HG02973 (cell line): Measurements from ENCODE around the gene LAX1.
"Not testable (repeated sequence)": the region's sequence is repeated elsewhere in the genome, so short reads cannot be mapped to it uniquely, and the experiment has no call there.

Experiments
- ATAC-seq: cut with Tn5 transposase; IDR thresholded peaks from one replicate; pipeline ENCODE4 v1.9.1; 2021; ENCODE audit warnings: moderate library complexity; ENCODE audit not compliant: unreplicated experiment

LAX1 gene

GRCh38 chr1:203768256-203768655 lies 3.3 kb downstream of the LAX1 start:
- ATAC-seq = no peak

DNA sequence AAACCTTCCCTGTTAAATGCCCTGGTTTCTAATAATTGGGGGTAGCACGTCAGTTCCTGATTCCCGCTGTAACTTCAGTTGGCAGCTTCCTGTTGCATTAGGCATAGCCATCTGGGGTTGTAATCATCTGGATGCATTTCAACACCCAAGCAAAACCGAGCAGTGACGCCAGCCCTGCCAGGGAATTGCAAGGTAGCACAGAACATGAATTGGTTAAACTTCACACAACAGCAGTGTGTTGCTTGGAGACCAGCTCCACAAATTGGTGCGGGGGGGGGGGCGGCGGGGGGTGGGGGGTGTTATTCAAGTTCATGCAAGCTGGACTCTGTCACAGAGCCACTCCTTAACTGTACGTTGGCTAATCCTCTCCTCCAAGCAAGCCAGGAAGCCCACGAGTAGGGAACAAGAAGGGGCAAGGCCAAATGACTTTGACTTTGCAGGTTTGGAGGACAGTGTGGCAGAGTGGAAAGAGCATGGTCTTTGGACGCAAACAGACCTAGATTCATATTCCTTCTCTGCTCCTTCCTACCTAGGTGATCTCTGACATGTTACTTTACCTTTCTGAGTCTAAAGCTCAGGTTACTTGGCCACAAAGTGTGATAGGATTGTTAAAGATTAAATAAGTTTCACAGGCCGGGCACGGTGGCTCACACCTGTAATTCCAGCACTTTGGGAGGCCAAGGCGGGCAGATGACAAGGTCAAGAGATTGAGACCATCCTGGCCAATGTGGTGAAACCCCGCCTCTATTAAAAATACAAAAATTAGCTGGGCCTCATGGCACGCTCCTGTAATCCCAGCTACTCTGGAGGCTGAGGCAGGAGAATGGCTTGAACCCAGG lies 4.7 kb downstream of the LAX1 start:
- no peak for ATAC-seq

DNA sequence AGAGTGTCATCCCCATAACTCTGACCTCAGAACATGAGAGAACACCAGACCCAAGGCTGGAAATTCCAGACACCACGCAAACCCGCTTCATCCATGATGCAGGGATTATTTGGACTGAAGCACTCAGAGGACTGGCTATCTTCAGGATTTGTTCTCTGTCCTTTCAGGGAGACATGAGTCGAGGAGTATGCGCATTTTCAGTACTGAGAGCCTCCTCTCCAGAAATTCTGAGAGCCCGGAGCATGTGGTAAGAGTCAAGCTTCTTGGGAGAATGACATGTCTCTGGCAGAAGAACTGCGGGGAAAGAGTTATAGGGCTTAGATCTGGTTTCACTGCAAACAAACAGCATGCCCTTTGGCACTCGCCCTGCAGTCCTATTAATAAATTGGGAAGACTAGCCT lies 6.9 kb downstream of the LAX1 start:
- no peak for ATAC-seq

GRCh38 chr1:203772836-203773235 lies 7.9 kb downstream of the LAX1 start:
- ATAC-seq = no peak

GRCh38 chr1:203776636-203777035 lies 11.7 kb downstream of the LAX1 start:
- ATAC-seq = no peak

DNA sequence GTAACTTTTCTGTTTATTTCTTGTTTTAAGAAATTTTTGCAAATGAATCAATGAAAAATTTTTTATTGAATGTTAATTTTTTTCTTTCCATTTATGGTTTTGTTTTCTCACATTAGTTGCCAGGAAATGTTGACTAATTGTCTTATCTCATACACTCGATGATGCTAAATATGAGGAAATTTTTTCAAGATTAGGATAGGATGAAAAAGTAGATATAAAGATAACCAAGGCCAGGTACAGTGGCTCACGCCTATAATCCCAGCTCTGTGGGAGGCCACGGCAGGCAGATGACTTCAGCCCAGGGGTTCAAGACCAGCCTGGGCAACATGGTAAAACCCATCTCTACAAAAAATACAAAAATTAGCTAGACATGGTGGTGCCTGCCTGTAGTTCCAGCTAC lies 12.6 kb downstream of the LAX1 start:
- no peak for ATAC-seq

DNA sequence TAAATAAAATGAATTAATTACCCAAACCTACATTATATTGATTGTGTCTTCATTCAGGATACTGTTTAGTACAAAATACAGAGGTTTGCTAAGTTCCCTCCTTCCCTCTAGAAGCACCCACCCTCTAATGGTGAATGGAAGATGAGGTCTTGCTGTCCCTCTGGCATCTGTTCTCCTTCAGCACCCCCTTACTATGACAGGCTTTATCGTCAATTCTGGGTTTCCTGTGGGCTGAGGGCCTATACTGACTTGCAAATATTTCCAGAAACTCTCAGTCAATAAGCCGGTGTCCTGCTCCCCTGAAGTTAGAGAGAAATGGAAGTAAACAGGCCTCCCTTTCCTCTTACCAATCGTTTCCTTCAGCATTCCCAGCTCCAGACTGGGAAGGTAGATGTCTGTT lies 13.2 kb downstream of the LAX1 start:
- no peak for ATAC-seq

GRCh38 chr1:203778789-203779188 lies 13.8 kb downstream of the LAX1 start:
- no peak for ATAC-seq

GRCh38 chr1:203781962-203782361 lies 17.0 kb downstream of the LAX1 start:
- ATAC-seq = no peak

DNA sequence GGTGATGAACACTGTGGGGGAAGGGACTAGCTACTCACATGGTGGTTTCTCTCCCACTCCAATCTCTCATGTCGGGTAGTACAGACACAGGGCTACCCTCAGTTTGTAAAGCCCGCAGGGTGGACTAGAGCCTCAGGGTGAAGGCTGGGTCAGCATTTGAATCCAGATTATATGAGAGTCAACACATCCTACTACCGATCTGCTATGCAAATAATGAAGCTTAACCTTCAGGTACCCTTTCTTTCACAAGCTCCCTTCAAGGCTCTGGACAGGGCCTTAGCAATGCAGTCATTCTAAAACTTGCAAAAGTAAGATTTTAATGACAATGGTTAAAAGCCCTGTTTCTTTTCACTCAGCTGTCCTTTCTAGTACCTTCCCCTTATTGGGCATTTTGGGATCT lies 25.0 kb downstream of the LAX1 start:
- no peak for ATAC-seq

GRCh38 chr1:203791498-203791897 lies 26.5 kb downstream of the LAX1 start:
- no peak for ATAC-seq

GRCh38 chr1:203792486-203792885 lies 27.5 kb downstream of the LAX1 start:
- ATAC-seq = no peak

GRCh38 chr1:203793561-203793960 lies 28.6 kb downstream of the LAX1 start:
- not testable (repeated sequence) for ATAC-seq

- no peak for ATAC-seq
These were observed 29.9 kb downstream of the LAX1 start for GRCh38 chr1:203794764-203795440.

DNA sequence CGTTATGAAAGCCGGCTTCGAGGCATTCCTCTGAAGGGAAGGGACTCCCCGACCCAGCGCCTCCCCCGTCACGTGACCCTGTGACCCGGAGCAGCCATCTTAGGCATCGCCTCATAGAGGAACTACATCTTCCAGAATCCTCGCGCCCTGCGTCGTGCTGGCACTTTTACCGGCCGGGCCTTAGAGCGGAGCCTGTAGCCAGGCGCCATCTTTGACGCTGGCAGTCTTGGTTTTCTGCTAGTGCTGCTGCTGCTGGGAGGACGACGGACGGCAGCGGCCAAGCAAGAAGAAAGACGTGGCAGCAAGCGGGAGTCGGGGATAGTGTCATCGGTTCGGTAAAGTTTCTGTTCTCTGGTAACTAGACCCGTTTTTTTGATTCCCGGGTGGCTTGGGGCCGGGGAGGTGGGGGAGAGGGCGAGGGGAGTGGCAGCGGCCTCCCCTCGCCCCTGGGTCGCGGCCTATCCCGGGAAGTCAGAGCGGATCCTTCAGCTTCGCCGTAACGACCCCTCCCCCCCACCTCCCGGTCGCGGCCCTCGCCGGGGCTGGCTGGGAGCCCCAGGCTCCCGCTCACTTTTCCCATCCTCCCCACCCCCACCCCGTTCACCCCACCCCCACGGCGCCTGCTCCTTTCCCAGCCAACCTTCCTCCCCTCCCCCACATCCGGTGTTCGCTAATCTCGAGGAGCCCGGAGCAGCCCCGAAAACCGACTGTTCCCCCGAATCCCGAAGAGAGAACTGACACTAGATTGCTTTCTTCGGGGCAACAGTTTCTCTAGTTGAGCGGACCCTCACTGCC lies 30.7 kb downstream of the LAX1 start, which contains the start of the genes ZBED6 and ZC3H11A:
Gene ZBED6 (plus strand): TSS at position 183 of the 795 bp plus-strand sequence. CDS start 1,900 bp downstream, outside the sequence.
Gene ZC3H11A (plus strand): TSS at position 183 of the 795 bp plus-strand sequence. CDS start 21,448 bp downstream, outside the sequence.
- ATAC-seq = peak; percentile 97

DNA sequence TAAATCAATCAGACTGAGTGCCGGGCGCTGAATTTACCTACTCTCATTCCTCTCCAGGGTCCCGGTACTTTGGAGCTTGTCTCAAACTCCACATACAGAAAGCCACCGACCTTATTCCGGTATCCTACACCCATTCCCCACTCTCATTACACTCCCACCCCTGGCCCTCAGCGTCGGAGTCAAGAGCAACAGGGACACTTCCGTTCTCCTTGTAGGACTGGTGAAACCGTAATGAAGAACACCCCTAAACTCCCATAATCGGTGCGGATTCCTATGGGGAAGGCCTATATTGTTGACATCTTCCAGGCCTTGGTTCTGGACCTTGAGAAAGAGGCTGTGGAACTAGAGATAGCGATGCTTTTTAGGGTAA lies 31.2 kb downstream of the LAX1 start:
- peak; percentile 22 for ATAC-seq

GRCh38 chr1:203797216-203797615 lies 32.2 kb downstream of the LAX1 start:
- no peak for ATAC-seq

DNA sequence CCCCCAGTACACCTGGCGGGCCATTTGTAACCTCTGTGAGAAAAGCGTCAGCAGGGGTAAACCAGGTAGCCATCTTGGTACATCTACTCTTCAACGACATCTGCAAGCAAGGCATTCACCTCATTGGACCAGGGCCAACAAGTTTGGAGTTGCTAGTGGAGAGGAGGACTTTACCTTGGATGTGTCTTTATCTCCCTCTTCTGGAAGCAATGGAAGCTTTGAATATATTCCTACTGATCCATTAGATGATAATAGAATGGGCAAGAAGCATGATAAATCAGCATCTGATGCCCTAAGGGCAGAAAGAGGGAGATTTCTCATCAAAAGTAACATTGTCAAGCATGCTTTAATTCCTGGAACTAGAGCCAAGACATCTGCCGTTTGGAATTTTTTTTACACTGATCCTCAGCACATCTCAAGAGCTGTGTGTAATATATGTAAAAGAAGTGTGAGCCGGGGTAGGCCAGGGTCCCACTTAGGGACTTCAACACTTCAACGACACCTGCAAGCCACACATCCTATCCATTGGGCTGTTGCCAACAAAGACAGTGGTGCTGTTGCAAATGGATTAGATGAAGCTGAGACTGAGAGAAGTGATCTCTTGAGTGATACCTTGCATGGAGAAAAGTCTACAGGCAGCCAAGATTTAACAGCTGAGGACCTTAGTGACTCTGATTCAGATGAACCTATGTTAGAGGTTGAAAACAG lies 33.1 kb downstream of the LAX1 start:
- no peak for ATAC-seq

GRCh38 chr1:203799157-203799556 lies 34.2 kb downstream of the LAX1 start:
- no peak for ATAC-seq

GRCh38 chr1:203799971-203800370 lies 35.0 kb downstream of the LAX1 start:
- ATAC-seq = no peak

GRCh38 chr1:203805689-203806088 lies 40.7 kb downstream of the LAX1 start:
- ATAC-seq = no peak
